ENCODE results near the gene SLC34A2. TPM values are rescaled to one million over a fixed set of nuclear protein-coding genes. Genes with fewer than 3 reads are reported as not detected.

Gene SLC34A2
- total and polyA plus RNA-seq, 10 of the 15 experiments (the other 5 are each of a cell fraction or from before 2014, with no cell fraction given) = 0.08 to 0.59 TPM; not detected in 8

DNA sequence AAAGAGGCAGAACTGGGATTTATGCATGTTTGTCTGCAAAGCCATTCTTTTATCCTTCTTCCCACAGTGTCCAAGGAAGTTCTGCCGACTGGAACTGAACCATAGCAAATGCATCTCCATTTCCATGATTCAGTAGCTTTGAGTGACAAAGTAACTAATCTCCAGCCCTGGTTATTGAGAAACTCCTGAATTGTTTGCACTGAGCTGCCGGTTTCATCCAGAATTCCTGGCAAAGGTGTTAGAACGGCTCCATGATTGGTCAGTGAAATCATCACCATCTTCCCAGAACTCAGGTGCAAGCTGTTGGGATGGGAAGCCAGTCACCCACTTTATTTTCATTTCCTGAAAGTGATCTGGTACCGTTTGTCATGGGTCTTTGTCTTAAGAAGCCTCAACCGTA is 47.0 kb upstream of the SLC34A2 start:
- Histone ChIP-seq H3K27ac (ENCODE audit: control insufficient read depth, insufficient read depth) (no peak overlapping the region), H3K4me3 (no peak overlapping the region), H3K27me3 (replicated peaks in 1 of 2; ENCODE audit: control insufficient read depth in 2 of 2, insufficient read depth in 2 of 2, low read length in 1 of 2) (no peaks in the 10 kb centered on the region), H4K20me1 (ENCODE audit: control insufficient read depth, insufficient read depth) (no peaks in the 10 kb centered on the region), H3K4me1 (ENCODE audit: control insufficient read depth, insufficient read depth, low read length) (no peaks in the 10 kb centered on the region), H3K9ac (ENCODE audit: control insufficient read depth, insufficient read depth, low read length) (no peak overlapping the region), H3K4me2 (ENCODE audit: control insufficient read depth, insufficient read depth) (no peak overlapping the region), H3K79me2 (ENCODE audit: control insufficient read depth, insufficient read depth, low read length) (no peaks in the 10 kb centered on the region), H3K36me3 (ENCODE audit: control insufficient read depth in 2 of 2, insufficient read depth in 2 of 2, low read length in 1 of 2) (no peaks in the 10 kb centered on the region), H2AFZ (ENCODE audit: control insufficient read depth, low read depth, low read length) (no peak overlapping the region), H3K9me3 (replicated peaks; ENCODE audit: control insufficient read depth, insufficient read depth, low read length) (no peaks in the 10 kb centered on the region)
- ChIA-PET SMC1A (ENCODE audit: uncharacterized antibody, unreplicated experiment) (no interaction called here), POLR2A (no interaction called here), CTCF (no interaction called here), RAD21 (ENCODE audit: unreplicated experiment) (no interaction called here)
- WGBS (ENCODE audit: insufficient coverage, insufficient replicate concordance, low lambda C conversion rate, missing lambda C conversion rate) = 42% methylated on average over 5 of the region's 5 CpGs
- TF ChIP-seq, protein P1, sequence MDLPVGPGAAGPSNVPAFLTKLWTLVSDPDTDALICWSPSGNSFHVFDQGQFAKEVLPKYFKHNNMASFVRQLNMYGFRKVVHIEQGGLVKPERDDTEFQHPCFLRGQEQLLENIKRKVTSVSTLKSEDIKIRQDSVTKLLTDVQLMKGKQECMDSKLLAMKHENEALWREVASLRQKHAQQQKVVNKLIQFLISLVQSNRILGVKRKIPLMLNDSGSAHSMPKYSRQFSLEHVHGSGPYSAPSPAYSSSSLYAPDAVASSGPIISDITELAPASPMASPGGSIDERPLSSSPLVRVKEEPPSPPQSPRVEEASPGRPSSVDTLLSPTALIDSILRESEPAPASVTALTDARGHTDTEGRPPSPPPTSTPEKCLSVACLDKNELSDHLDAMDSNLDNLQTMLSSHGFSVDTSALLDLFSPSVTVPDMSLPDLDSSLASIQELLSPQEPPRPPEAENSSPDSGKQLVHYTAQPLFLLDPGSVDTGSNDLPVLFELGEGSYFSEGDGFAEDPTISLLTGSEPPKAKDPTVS (IDR thresholded peaks at IDR 0.05; ENCODE audit: low read depth, low read length) = no peak
- TF ChIP-seq MTA3 (IDR thresholded peaks at IDR 0.05; ENCODE audit: borderline replicate concordance, low read length) (no peak), CHD1 (IDR thresholded peaks at IDR 0.05; ENCODE audit: low read depth, low read length) (no peak), YY1 (IDR thresholded peaks at IDR 0.05; ENCODE audit: low read depth, low read length) (no peak), ZNF384 (IDR thresholded peaks at IDR 0.05; ENCODE audit: borderline replicate concordance, low read depth, low read length) (no peak), CHD4 (IDR thresholded peaks at IDR 0.05) (no peak), BACH1 (IDR thresholded peaks at IDR 0.05; ENCODE audit: borderline replicate concordance) (no peak), SMAD5 (IDR thresholded peaks at IDR 0.05; ENCODE audit: low read depth) (no peak), EGR1 (IDR thresholded peaks at IDR 0.05; ENCODE audit: borderline replicate concordance in 1 of 2, low read depth in 2 of 2, low read length in 2 of 2) (no peak), NFYB (IDR thresholded peaks at IDR 0.05; ENCODE audit: insufficient read depth, low read depth, low read length) (no peak), NFIC (IDR thresholded peaks at IDR 0.05; ENCODE audit: low read depth, low read length) (no peak), STAT3 (IDR thresholded peaks at IDR 0.05; ENCODE audit: low read depth, low read length) (no peak), KLF5 (IDR thresholded peaks at IDR 0.05; ENCODE audit: partially characterized antibody) (no peak), NFXL1 (IDR thresholded peaks at IDR 0.05; ENCODE audit: borderline replicate concordance) (no peak)
- TF ChIP-seq, protein P2, sequence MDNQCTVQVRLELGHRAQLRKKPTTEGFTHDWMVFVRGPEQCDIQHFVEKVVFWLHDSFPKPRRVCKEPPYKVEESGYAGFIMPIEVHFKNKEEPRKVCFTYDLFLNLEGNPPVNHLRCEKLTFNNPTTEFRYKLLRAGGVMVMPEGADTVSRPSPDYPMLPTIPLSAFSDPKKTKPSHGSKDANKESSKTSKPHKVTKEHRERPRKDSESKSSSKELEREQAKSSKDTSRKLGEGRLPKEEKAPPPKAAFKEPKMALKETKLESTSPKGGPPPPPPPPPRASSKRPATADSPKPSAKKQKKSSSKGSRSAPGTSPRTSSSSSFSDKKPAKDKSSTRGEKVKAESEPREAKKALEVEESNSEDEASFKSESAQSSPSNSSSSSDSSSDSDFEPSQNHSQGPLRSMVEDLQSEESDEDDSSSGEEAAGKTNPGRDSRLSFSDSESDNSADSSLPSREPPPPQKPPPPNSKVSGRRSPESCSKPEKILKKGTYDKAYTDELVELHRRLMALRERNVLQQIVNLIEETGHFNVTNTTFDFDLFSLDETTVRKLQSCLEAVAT (IDR thresholded peaks at IDR 0.05) = no peak
- DNase-seq (ENCODE audit: low read depth, low spot score) (no peak), FAIRE-seq (no peak), ATAC-seq (no peak)
- intact Hi-C loops (cut with micrococcal nuclease; ENCODE audit: unreplicated experiment) = no loop called here
- in situ Hi-C loops (cut with MboI) = no loop called here
- no TSS peak for BruUV-seq (replicated peaks)
